HG03097 (cell line): ENCODE measurements around the gene RPS21.
"Not testable (repeated sequence)": the region's sequence is repeated elsewhere in the genome, so short reads cannot be mapped to it uniquely, and the experiment has no call there.

Experiments used
- ATAC-seq: cut with Tn5 transposase; IDR thresholded peaks from one replicate; pipeline ENCODE4 v1.9.1; 2021; ENCODE audit not compliant: unreplicated experiment, low FRiP score

Gene RPS21

DNA sequence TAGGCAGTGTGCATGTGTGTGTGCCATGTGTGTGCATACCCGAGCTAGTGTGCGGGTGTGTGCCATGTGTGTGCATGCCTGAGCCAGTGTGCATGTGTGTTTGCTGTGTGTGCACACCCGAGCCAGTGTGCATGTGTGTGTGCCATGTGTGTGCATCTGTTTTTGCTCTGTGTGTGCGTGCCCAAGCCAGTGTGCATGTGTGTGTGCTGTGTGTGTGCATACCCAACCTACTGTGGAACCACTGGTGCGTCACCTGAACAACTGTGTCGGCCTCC lies 34.8 kb downstream of the RPS21 start:
- ATAC-seq, result no peak

DNA sequence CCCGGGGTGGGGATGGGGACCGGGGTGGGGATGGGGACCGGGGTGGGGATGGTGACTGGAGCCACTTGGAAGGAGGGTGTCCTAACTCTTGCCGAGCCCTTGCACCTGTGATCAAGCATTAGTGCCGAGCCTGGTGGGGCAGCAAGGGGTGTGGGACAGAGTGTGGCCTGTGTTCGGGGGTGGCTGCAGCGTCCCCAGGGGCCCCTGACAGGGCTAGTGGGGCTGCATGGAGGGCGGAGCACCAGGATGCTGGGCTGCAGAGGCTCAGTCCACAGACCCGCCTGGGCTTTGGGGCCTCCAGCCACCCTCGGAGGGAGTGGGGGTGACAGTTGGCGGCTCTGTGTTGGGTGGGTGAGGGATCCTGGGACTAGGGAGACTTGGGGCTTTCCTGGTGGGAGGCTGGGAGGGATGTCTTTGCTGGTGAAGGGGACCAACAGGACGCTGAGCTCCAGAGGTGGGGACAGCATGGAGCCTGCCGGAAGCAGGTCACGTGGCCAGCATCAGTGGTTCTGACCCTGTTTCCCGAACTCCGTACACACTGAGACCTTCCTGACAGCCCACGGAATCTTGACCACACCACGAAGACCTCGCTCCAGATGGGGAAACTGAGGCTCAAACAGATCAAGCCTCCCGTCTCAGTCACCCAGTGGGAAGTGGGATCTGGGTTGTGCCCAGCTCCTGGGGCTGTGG lies 35.9 kb downstream of the RPS21 start:
- no peak for ATAC-seq

DNA sequence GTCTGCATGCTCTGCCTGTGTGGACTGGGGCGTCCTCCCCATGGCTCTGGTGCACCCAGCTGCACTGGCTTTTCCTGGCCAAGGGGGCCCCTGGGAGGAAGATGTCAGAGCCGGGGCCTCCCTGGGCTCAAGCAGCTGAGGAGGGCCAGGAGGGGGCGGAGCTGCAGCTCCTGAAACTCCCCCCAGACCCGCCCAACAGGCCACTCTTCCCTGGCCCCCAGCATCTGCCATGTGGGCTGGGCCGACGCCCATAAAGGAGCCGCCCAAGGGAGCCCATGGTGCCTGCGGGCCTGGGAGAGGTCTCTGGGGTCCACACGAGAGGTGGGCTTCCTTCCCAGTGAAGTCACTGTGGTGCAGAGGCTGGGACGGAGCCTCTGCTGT lies 36.4 kb downstream of the RPS21 start:
- ATAC-seq, result no peak

DNA sequence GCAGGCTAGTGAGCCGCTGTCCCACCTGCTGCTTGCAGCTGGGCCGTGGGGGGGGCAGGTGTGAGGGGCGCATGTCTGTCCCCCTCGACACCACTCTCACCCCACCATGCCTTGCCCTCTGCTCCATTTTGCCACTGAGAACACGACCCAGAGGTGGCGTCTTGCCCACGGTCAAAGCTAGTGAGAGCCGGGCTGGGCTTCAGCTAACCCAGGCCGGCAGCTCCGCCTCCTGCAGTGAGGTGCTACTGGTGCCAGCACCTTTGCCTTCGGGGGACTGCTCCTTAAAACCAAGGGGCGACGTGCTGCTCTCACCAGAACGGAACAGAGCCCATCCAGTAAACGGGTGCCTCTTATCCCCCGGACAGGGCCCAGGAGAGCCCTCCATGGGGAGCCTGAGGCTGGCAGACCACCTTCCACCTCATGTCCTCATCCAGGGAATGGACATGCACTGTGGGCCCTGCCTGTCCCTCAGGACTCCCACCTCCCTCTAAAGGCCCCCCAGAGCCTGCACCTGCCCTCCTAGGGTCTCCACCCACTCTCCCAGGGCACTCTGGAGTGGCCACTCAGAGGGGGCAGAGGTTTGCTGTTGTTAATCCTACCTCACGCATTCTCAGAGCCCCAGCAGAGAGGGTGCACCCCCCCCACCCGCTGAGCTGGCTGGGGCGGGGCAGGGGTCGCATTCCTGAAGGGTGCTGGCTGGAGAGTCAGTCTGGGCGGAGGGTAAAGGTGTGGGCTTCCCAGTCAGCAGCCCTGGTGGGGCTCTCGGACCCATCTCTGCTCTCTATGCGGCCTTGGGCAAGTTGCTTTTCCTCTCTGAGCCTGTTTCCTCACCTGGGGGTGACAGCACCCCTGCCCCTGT lies 37.6 kb downstream of the RPS21 start:
- ATAC-seq, result no peak

DNA sequence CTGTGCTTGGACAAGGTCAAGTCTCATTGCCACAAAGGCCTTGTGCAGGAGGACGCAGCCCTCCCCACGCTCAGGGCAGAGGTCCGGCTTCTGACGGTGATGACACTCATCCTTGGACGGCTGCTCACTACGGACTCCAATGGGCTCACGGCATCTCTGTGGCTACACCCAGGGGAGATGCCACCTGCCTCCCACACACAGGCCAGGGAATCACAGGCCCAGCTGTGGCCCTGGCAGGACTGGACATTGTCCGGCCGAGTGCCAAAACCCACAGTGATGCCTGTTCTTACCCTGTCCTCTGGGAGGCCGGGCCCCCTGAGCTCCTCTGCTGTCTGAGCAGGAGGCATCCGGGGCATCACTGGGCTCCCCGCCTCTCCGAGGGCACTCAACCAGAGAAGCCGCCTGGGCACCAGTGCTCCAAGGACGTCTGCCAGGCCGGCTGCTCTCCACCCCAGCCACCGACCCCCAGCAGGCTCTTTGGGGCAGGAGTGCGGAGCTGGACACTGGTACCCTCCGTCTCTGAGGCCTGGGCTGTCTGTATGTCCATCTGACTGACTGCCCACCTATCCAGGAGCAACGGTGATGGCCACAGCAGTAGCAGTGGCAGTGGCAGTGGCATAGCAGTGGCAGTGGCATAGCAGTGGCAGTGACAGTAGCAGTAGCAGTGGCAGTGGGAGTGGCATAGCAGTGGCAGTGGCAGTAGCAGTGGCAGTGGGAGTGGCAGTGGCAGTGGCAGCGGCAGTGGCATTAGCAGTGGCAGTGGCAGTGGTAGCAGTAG lies 38.6 kb downstream of the RPS21 start:
- ATAC-seq, result no peak

DNA sequence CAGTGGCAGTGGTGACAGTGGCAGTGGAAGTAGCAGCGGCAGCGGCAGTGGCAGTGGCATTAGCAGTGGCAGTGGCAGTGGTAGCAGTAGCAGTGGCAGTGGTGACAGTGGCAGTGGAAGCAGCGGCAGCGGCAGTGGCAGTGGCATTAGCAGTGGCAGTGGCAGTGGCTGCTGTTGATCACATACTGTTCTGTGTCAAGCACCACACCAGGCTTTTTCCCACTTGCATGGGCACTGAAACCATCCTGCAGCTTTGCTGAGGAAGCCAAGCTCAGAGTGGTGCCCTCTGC lies 39.1 kb downstream of the RPS21 start:
- ATAC-seq, result not testable (repeated sequence)

DNA sequence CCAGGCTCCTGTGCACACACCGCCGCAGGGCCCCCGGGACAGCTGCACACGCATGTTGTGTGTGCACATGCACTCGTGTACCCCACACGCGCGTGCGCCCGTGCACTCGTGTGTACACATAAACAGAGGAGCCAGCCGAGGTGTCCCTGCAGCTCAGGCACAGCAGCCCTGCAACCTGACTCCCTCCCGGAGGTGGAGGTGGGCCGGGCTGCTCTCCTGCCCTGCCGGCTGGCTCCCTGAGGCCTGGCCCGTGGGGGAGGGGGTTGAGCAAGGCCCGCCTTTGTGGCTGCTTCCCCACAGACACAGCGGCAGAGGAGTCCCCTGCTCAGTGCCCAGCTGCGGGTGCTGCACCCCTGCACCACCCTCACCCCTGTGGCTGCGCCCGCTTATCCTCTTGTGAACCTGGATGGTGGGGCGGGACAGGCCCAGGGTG lies 39.8 kb downstream of the RPS21 start:
- no peak for ATAC-seq

DNA sequence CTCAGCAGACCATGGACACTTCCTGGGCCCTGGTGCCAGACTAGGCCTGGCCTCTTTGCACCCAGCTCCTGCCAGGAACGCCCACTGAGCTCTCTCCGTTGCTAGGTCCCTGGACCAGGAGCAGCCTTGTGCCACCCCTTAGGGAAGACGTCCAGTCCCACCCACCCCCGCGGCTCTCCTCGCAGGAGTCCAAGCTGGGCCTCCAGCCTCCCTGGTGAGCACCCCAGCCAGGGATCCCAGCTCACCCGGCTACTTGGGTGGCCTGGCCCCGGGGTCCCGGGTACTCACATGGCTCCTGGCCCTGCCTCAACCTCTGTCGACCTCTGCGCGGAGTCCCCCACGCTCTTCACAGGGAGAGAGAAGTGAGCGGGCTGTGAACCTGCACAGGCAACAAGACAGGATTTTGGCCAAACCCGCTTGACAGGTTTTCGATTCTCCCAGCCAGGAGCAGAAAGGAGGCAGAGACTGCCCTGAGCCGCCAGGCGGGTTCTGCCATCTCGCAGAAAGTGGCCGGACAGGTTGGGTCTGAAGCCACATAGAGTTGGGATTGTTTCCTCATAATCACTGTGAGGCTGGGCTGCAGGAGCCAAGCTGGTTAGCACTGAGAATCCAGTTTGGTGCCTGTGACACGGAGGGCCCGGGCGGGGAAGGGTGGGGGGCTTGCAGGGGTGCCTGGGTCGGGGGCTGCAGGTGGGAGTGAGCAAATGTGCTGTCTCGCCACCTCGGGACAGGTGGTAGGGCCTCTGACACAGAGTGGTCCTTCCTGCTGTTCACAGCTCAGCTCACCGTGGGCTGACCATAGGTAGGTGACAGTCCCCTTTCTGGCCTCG lies 40.5 kb downstream of the RPS21 start, which contains the start of gene RBBP8NL:
RBBP8NL (minus strand) TSS at position 368 of the 830 bp plus-strand sequence. CDS start 7,892 bp downstream, outside the sequence.
- no peak for ATAC-seq

DNA sequence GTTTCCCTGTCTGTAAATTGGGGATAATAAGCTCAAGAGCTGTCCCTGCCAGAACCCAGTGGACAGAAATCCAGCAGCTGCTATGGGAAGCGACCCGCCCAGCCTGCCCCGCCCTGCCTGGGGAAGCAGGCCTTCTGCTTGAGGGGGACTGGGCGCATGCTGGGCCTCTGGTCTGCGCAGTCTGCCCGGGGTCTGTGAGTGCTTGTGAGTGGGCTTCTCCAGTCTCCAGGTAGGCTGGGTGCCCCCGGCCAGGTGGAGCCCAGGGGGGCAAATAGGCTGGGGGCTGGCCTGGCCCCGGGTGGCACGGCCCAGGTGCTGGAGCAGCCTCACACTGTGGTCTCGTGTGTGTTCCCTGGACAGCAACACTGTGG lies 41.1 kb downstream of the RPS21 start:
- ATAC-seq, result no peak

DNA sequence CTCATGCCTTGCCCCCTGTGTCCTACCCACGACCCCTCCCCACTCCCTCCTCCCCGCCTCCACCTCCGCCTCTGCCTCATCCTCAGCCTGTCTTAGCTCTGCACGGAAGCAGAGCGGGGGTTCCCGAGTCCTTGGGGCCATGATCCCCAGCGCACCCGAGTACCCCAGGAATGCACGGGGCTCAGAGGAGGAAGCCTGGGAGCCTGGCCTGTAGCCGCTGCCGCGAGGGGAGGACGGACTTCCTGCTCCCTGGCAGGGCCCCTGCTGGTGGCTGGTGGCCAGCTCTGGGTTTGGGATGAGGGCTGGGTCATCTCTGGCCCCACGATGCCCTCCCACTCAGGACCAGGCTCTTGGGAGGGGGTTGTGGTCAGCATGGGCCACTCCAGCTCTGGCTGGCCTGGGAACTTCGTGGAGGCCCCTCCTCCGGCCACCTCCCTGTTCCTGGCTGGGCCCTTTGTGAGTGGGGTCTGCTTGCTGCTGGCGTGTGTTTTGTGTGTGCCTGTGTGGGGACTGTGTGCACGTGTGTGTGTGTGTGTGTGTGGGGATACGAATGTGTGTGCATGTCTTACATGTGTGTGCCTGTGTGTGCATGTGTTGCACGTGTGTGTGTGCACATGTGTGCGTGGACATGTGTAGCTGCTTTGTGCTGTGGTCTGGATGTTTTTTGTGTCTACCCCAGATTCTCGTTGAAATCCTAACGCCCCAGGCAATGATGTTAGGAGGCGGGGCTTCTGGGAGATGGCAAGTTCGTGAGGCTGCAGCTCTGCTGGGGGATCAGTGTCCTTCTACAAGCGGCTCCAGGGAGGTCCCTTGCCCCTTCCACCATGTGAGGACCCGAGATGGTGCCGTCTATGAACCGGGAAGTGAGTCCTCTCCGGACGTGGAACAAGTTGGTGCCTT lies 41.7 kb downstream of the RPS21 start:
- no peak for ATAC-seq

DNA sequence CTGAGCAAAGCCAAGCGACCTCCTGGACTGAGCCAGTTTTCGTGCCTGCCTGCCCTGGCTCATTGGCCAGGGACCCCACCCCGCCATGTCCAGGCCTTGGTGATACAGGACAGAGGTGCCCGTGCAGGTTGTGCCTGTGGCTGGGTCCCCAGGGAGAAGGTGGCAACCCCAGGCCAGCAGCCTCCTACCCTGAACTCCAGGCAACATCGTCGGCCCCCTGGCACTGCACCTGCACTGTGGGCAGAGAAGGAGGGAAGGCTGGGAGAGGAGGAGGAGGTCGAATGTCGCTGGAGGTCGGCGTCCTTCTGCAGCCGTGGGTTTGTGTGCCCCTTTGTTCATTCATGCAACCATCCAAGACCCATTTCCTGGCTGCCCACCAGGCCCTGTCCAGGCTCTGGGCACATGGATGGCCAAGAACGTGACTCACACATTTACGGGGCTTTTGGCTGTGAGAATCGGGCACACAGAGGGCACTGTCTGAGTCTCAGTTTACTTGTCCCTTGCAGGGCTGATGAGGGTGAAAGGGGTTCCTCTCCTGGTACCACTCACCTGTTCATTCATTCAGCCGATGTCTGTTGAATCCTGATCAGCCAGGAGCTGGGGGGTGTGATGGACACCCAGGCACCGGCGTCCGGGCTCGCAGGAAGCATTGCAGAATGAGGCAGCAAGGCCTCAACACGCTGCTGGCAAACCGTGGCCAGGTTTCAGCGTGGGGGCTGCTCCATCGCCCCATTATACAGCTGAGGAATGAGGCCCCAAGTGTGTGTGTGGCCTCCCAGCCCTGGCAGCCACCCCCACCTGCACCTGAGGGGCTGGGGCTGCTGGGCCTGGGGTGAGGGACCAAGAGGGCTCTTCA lies 42.8 kb downstream of the RPS21 start:
- no peak for ATAC-seq

DNA sequence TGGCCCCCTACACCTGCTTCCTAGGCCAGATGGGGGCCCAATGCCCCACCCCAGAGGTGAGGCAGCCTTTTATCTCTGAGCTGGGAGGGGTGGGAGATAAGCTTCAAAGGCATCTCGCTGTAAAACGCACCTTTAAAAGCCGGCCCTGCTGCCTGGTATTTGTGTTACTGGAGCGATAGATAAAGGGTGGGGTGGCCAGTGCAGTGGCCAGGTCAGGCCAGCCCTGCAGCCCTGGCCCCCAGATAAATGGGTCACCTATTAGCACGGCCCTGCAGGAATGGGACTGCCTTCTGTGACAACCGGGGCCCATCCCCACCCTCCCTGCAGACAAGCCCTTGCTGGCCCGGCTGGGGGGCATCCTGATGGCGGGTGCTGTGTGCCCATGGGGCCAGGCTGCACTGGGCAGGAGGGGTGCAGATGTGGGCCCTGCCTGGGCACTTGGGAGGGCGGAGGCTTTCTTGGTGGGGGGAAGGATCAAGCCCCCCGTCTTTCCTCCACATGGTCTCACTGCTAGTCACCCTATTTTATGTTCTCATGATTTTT lies 43.5 kb downstream of the RPS21 start:
- no peak for ATAC-seq

DNA sequence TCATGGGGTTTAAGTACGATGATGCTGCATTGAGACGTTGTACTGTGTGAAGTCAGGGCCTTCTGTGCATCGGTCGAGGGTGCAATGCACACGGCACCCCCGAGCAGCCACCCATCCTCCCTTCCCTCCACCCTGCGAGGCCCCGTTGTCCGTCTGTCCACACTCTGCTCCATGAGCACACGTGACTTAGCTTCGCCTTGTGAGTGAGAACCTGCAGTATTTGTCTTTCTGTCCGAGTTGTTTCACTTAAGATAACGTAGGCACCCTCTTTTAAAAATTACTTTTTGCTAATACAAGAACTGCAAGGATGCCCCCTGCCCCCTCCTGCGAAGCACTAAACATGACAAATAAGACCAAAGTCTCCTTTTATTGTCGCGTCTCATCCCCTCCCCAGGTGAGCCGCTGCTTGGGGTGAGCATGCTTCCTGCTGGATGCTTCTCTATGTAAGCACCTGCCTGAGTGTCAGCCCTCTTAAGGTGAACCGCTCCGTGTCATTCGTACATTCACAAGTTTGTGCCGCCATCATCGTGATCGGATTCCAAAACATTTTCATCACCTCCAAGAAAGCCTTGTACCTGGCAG lies 44.1 kb downstream of the RPS21 start:
- ATAC-seq, result no peak

DNA sequence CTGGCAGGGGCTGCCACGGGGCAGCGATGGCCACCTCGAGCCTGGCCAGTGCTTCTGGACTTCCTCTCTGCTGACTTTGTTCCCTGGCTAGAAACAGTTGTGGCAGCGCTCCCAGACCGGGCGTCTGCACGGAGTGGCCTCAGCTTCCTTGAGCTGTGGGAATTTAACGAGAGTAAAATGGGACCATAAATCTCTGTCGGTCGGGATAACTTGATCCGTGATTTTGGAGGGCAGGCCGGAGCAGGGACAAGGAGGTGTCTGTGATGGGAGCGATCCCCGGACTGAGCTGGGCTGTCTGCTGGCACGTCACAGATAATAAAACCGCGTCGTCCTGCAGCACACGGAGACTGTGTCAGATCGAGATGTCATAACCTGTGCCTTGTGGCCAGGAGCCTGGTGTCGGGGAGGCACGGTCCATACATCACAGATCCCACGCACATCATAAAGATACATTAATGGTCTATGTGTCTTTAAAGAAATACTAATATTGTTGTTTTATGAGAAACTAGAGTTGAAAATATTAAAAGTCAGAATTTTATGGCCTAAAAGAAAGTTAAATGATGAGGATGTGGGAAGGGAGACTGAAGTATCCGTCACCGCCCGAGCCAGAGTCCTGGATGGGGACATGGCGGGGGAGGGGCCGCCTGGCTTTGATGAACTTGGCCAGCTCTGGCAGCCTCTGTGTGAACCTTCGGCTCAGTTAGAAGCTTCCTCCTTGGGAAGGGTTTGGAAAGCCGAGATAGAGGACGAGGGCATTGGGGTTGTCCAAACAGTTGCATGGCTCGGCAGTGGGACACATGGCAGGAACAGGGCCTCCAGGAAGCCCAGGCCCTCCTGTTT lies 47.0 kb downstream of the RPS21 start:
- no peak for ATAC-seq

DNA sequence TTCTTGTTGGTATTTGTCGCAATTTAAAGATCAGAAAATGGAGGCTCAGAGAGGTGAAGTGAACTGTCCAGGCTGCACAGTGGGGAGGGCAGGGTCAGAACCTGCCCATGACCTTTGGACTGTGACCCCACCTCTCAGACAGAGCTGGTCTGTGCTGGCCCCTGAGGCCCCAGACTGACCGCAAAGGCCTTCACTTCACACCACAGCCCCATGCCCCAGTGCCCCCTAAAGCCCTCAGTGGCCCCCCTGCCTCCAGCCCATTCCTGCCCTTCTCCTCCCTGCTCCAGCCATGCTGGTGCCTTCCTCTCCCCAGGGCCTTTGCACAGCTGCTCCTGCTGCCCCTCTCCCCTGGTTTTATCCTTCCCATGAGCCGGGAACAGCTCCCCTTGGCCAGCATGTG lies 49.8 kb downstream of the RPS21 start:
- no peak for ATAC-seq

DNA sequence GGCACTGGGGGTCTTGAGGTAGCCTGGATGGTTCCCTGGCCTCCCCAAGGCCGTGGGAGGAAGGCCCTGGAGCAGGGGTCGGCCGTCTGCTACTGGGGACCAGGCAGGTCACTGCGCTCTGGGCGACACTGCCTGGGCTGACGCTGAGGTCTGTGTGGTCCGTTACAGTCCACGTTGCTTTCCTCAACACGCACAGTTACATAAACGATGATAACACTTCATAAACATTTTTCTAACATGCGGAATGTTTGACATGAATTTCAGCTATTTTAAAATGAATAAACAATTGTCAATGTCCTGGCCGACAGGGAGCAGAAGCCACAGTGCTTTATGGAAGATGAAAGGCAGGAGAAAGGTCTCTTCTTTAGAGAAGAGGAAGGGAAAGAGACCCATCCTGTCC lies 50.6 kb downstream of the RPS21 start:
- no peak for ATAC-seq

DNA sequence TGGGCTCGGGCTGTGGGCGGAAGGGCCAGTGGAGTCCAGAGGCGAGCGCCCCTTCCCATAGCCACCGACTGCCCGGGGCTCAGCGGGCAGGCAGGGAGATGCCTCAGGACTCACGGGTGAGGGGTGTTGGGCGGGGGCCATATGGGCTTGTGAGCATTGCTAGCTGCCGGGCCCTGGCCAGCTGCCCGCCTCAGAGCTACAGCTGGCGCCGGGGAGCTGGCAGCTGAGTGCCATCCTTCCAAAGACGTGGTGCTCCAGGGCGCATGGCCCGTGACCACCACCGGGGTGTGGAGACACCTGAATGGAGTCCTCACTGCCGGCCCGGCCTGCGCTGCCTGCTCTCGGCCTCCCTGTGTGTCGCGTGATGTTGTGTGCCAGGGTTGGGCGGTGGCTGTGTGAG lies 51.0 kb downstream of the RPS21 start:
- ATAC-seq, result no peak
